Measurements from ENCODE around the gene ZRANB3.
"Not testable (repeated sequence)": the region's sequence is repeated elsewhere in the genome, so short reads cannot be mapped to it uniquely, and the experiment has no call there.

The ZRANB3 gene

DNA sequence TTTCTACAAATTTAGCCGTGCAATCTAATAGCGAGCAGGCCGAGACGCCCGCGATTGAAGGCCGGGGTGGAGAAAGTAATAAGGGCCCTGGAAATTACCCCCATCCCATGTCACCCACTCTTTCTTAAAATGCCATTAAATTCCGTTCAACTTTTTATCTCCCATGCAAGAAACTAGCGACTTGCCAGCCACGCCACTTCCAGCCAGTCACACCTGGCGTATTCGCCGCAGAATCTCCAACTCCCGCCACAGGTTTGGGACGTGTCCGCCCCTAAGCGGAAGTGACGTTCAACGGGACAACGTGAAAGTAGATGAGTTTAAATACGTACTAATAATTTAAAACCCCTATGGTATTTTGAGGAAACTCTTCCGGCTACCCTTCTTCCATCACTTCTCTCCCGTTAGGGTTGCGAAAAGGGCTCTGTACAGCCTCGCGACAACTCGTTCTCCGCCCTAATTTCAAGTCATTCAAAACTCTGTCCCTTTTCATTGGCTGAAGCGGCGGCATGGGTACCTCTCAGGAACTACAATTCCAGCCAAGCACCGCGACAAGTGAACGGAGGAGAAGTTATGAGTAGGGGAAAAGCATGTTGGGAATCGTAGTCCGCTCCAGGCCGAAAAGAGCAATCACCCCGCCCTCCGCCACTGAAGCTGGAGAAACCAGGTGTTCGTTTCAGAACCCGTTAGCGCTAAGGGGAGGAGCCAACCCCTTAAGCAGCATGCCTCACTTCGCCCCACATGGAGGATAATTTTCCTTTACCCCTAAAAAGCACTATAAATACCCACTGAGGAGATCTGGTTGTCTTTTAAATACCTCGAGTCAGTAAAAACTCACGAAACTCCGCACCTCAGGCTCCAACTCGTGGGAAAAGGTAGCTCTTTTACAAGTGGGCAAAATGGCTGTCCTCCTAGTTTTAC lies at the start of gene ZRANB3:
ZRANB3 (minus strand) TSS at position 906 of the 918 bp plus-strand sequence.
- no peak for TF ChIP-seq JUND (IDR thresholded peaks at IDR 0.05; ENCODE audit: low read depth)
- peak; percentile 69 to 98 for DNase-seq (ENCODE audit: low read depth in 1 of 2, low spot score in 1 of 2)
- in situ Hi-C loops (cut with HindIII; ENCODE audit: low pct_unique_long_range_greater_than_20kb, low sequenced_read_pairs): no loop called here

DNA sequence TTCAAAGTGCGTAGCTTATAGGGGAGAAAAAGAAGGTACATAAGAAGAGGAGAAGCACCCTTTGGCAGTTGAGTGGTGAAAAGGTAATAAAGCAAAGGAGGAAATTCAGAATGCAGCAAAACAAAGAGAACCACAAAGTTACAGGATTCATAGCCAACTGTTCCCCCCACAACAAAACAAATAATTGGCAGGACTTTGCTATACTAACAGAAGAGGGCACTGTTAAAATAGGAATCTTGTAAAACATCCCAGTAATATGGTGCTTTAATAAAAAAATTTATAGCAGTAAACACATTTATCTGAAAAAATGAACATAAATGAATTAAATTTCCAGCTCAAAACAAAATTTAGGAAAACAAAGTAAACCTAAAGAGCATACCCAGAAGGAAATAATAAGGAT lies 42.6 kb upstream of the ZRANB3 start:
- DNase-seq (ENCODE audit: low read depth in 1 of 2, low spot score in 1 of 2): no peak
- in situ Hi-C loops (cut with HindIII; ENCODE audit: low pct_unique_long_range_greater_than_20kb, low sequenced_read_pairs): no loop called here
- TF ChIP-seq JUND (IDR thresholded peaks at IDR 0.05; ENCODE audit: low read depth): no peak

DNA sequence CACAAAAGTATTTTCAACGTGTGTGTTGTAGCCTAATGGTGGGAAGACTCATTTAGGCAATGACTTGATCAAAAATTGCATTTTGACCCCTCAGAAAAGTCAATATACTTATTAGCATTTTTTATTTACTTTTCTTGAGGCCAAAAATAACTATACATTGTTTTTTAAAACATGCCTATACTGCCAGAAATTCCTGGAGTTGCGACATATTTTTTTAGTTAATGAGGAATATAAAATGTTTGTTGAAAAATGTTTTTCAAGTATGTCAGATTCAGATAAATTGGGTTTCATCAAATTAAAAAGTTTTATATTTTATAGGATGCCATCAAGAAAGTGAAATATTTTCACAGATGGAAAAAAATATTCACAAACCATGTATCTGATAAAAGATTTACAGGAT lies 39.9 kb upstream of the ZRANB3 start:
- DNase-seq (ENCODE audit: low read depth in 1 of 2, low spot score in 1 of 2): no peak
- in situ Hi-C loops (cut with HindIII; ENCODE audit: low pct_unique_long_range_greater_than_20kb, low sequenced_read_pairs): no loop called here
- no peak for TF ChIP-seq JUND (IDR thresholded peaks at IDR 0.05; ENCODE audit: low read depth)

DNA sequence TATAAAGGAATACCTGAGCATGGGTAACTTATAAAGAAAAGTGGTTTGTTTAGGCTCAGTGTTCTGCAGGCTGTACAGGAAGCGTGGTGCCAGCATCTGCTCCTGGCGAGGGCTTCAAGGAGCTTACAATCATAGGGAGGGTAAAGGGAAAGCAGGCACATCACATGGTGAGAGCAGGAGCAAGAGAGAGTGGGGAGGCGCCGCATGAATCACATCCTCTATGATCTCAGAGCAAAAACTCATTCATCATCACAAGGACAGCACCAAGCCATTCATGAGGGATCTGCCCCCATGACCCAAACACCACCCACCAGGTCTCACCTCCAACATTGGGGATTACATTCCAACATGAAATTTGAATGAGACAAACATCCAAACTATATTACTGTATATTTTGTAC lies 32.8 kb upstream of the ZRANB3 start:
- no peak for DNase-seq (ENCODE audit: low read depth in 1 of 2, low spot score in 1 of 2)
- in situ Hi-C loops (cut with HindIII; ENCODE audit: low pct_unique_long_range_greater_than_20kb, low sequenced_read_pairs): no loop called here
- no peak for TF ChIP-seq JUND (IDR thresholded peaks at IDR 0.05; ENCODE audit: low read depth)

DNA sequence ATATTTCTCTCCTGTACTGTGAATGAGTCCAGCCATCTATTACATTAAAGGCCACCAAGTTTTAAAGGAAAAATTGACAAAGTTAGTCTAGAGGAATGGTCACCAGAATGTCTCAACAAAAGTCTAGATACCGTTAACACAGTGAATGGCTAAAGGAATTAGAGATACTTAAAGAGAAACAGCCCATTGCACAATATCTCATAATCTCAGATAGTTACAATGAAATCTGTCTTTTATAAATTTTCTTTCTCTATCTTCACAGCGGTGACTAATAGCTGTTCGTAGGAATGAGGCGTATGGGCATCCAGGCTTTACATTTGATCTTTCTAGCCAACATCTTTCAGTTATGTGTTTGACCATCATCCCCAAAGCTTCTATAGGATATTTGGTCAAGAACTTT lies 30.9 kb upstream of the ZRANB3 start:
- no peak for TF ChIP-seq JUND (IDR thresholded peaks at IDR 0.05; ENCODE audit: low read depth)
- in situ Hi-C loops (cut with HindIII; ENCODE audit: low pct_unique_long_range_greater_than_20kb, low sequenced_read_pairs): no loop called here
- DNase-seq (ENCODE audit: low read depth in 1 of 2, low spot score in 1 of 2): no peak

DNA sequence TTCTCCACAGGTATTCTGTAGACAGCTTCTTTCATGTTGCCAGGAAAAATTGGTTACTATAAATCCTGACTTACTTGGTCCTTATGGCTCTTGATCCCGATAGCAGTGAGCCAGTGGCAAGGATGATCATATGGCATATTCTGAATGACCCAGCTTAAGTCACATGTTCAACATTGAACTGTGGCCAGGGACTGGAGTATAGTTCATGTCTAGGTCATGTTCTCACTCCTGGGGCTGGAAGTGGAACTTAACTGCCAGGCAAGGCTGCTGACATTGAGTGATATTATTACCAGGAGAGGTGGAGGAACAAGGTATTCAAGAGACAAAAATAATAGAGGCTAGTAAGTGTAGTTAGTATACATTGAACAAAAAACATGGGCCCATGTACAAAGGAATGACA lies 26.5 kb upstream of the ZRANB3 start:
- no peak for DNase-seq (ENCODE audit: low read depth in 1 of 2, low spot score in 1 of 2)

DNA sequence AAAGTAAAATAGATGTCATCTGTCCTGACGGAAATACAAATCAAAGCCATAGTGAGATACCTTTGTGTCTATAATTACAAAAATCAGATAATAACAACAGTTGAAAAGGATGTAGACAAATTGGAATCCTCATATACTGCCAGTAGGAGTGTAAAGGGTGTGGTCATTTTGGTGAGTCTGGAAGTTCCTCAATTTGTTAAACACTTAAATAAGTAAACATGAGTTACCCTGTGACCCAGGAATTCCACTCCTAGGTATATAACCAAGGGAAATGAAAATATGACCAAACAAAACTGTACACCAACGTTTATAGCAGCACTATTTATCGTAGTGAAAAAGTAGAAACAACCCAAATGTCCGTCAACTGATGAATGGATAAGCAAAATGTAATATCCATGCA lies 24.3 kb upstream of the ZRANB3 start:
- DNase-seq (ENCODE audit: low read depth in 1 of 2, low spot score in 1 of 2): no peak
- in situ Hi-C loops (cut with HindIII; ENCODE audit: low pct_unique_long_range_greater_than_20kb, low sequenced_read_pairs): no loop called here
- TF ChIP-seq JUND (IDR thresholded peaks at IDR 0.05; ENCODE audit: low read depth): no peak

More for the DNA sequence above, 26.5 kb upstream of the ZRANB3 start:
- no peak for TF ChIP-seq JUND (IDR thresholded peaks at IDR 0.05; ENCODE audit: low read depth)
- in situ Hi-C loops (cut with HindIII; ENCODE audit: low pct_unique_long_range_greater_than_20kb, low sequenced_read_pairs): no loop called here

DNA sequence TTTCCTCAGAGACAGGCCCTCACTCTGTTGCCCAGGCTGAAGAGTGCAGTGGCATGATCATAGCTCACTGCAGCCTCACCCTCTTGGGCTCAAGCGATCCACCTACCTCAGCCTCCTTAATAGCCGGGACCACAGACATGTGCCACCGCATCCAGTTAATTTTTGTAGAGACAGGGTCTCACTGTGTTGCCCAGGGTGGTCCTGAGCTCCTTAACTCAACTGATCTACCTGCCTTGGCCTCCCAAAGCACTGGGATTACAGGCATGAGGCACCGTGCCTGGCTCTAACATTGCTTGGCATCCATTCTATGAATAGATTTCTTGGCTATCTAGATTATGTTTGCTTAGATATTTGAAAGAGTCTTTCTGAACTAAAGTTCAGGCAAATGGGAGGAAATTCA lies 21.9 kb upstream of the ZRANB3 start:
- no peak for DNase-seq (ENCODE audit: low read depth in 1 of 2, low spot score in 1 of 2)
- in situ Hi-C loops (cut with HindIII; ENCODE audit: low pct_unique_long_range_greater_than_20kb, low sequenced_read_pairs): no loop called here
- TF ChIP-seq JUND (IDR thresholded peaks at IDR 0.05; ENCODE audit: low read depth): no peak

DNA sequence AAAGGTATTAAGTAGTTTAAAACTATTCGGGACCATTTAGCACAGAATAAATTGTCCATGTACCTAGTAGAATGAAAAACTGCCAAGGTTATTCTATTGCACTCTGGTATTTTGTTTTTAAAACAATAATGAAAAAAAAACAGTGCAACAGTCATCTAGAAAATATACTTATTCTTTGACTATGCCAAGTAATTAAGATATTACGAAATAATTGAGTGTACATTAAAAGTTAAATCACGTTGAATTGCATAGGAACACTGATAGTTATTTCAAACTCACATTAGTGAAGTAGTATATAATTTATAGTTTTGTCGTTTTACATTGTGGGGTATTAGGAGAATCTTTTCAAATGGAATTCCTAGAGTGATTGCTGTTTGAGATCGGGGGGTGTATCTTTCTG lies 20.3 kb upstream of the ZRANB3 start:
- in situ Hi-C loops (cut with HindIII; ENCODE audit: low pct_unique_long_range_greater_than_20kb, low sequenced_read_pairs): no loop called here
- TF ChIP-seq JUND (IDR thresholded peaks at IDR 0.05; ENCODE audit: low read depth): no peak
- no peak for DNase-seq (ENCODE audit: low read depth in 1 of 2, low spot score in 1 of 2)

DNA sequence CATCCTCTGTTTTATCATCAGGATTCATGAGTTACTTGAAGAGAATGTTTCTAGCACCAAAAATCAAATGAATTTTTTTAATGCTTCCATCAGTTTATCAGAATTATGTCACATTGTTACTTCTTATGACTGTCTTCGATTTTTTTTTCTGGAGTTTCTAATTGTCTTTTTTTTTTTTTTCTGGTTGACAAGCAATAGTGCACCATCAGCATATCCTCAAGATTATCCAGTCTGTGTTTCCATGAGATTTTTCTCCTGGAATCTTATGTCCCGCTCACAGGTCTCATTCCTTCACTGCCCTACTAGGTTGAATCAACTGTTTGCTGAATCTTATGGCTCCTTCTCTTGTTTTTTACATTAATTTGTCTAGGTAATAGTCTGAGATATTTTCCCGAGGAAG lies 16.3 kb upstream of the ZRANB3 start:
- DNase-seq (ENCODE audit: low read depth in 1 of 2, low spot score in 1 of 2): no peak
- TF ChIP-seq JUND (IDR thresholded peaks at IDR 0.05; ENCODE audit: low read depth): no peak
- in situ Hi-C loops (cut with HindIII; ENCODE audit: low pct_unique_long_range_greater_than_20kb, low sequenced_read_pairs): no loop called here

DNA sequence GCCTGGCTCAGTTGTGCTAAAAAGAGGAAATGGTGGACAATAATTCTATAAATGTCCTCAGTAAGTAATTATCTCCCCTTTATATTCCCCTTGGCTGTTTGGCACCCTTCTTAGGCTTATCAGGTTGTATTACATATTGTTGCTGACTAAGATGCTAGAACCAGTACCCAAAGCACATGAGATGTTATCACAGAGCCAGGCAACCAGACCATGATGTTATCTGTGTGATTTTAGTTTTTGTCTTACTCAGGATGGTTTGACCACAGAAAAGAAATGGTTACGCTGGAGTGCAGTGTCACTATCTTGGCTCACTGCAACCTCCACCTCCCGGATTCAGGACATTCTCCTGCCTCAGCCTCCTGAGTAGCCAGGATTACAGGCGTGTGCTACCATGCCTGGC lies 15.4 kb upstream of the ZRANB3 start:
- no peak for DNase-seq (ENCODE audit: low read depth in 1 of 2, low spot score in 1 of 2)
- in situ Hi-C loops (cut with HindIII; ENCODE audit: low pct_unique_long_range_greater_than_20kb, low sequenced_read_pairs): no loop called here
- no peak for TF ChIP-seq JUND (IDR thresholded peaks at IDR 0.05; ENCODE audit: low read depth)

DNA sequence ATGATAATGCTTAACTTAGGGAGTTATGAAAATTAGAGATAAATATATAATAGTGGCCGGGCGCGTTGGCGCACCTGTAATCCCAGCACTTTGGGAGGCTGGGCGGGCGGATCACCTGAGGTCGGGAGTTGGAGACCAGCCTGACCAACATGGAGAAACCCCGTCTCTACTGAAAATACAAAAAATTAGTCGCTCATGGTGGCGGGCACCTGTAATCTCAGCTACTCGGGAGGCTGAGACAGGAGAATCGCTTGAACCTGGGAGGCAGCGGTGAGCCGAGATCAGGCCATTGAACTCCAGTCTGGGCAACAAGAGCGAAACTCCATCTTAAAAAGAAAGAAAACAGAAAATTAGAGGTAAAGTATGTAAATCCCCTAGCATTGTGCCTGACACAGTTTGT lies 2.5 kb upstream of the ZRANB3 start:
- DNase-seq (ENCODE audit: low read depth in 1 of 2, low spot score in 1 of 2); in situ Hi-C loops (cut with HindIII; ENCODE audit: low pct_unique_long_range_greater_than_20kb, low sequenced_read_pairs): not testable (repeated sequence)

DNA sequence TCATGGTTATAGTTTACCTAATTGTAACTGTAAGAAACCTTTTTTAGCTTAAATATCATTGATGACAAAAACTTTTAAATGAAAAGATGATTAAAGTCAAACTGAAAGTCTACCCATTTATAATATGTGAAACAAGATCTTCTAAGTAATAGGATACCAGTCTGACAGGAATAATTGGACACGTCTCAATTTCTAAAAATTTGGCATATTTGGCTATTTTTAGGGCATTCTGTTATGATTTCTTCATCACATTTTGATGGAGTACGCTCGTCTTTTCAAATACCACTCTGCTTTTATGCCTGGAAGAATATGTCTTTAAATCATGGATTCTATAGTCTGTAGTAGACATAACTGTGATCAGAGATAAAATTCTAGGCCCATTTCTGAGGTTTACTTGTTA lies 1.6 kb upstream of the ZRANB3 start:
- in situ Hi-C loops (cut with HindIII; ENCODE audit: low pct_unique_long_range_greater_than_20kb, low sequenced_read_pairs): no loop called here
- no peak for DNase-seq (ENCODE audit: low read depth in 1 of 2, low spot score in 1 of 2)
- no peak for TF ChIP-seq JUND (IDR thresholded peaks at IDR 0.05; ENCODE audit: low read depth)
